GM21367 (cell line): ENCODE measurements around the gene COL4A1.

ENCODE experiments used
- ATAC-seq: cut with Tn5 transposase; IDR thresholded peaks from one replicate; pipeline ENCODE4 v1.9.1; 2021; ENCODE audit not compliant: unreplicated experiment

The COL4A1 gene

DNA sequence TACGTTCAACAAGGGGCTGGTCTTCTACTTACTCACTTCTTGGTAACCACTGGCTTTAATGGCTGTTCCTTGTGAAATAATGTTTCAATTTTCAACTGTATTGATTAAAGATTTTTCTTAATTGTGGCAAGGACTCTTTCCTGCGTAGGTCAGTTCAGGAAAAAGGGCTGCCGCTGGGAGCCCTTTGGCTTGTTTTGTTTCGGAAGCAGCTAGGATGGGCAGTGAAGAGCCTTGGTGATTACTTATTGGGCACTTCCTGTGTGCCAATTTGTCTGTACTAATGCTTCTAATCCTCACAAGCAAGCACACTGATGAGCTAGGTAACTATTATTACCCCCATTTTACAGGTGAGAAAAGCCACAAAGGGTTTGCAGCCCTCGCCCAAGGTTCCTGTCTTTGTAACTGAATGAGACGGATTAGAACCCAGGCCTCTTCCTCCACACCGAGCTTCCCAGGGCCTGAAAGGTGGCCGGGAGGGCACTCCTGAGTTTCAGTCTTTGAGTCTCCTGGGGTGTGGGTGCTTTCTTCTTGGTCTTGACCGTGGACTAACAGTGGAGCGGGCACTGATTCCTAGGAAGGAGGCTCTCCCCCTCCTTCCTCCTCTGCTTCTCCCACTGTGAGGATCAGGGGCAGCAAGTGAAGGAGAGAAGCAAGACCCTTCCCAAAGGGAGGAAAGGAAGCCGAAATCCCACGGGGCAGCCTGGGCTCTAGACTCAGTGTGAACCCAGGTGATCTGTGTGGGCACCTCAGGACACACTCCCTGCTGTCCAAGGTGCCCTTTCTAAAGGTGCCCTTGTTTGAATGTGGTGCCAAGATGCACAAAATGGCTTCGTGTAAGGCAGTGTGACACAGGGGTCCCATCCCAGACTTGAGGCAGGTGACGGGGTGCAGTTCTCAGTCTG lies 3.8 kb upstream of the COL4A1 start:
- no peak for ATAC-seq

- no peak for ATAC-seq
Observed at GRCh38 chr13:110309661-110310524, 2.9 kb upstream of the COL4A1 start.

DNA sequence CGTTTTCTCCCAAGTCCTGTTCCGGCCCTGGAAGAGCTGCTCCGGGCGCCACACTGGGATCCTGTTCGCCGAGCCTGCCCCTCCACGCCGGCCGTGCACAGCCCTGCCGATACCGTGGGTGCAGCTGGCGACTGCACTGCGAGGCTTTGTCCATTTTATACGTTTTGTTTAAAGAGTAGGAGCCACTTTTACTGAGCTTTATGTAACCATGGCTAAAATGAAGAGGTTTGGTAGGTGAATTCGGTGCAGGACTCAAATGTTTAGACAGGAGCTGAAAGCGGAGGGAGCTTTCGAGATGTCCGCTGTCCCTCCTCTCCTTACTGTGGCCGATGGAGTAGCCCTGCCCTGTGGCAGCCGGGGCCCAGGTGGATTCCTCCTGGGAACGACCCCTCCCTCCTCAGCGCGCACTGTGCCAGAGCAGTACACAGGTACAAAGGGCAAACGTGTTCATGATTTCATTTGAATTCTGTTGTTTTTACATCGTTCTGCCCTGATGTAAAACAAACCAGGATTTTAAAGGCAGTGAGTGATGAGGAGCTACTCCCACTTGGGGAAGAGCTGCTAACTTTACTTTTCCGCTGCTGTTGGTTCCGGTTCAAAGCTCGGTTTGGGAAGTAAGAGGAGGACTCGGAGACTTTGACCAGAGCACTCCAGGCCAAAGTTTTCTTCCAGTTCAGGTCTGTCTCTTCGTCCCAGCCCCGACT lies 1.9 kb upstream of the COL4A1 start:
- no peak for ATAC-seq

GRCh38 chr13:110307767-110308655 lies 1.1 kb upstream of the COL4A1 start:
- ATAC-seq: no peak

DNA sequence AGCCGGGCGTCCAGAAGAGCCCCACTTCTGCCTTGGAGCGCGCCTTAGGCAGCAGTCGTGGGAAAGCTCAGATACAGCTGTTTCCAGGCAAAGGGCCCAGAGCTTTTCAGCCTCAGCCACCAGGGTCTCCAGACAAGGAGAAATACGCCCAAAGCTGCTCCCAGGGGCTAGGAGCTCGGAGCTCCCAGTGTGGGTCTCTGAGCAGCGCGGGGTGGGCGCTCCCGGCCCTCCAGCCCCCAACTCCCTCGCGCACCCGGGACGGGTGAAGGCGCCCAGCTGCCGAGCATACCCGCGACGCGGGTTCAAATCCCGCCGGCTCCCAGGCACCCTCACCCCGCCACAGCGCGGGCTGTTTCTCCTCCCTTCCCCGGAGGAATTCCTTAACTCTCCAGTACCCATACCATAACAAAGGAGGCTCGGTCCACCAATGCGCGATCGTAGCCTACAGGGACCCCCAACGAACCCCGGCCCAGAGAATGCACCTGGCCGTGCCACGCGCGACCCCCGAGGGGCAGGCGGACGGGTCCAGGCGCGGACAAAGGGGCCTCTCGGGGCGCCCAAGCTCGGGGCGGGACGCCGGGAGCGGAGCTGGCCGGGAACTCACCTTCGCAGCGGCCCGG lies 507 bp downstream of the COL4A1 start:
- no peak for ATAC-seq

GRCh38 chr13:110305949-110306339 lies 1.0 kb downstream of the COL4A1 start:
- ATAC-seq: no peak

GRCh38 chr13:110305544-110305943 lies 1.4 kb downstream of the COL4A1 start:
- ATAC-seq: no peak

DNA sequence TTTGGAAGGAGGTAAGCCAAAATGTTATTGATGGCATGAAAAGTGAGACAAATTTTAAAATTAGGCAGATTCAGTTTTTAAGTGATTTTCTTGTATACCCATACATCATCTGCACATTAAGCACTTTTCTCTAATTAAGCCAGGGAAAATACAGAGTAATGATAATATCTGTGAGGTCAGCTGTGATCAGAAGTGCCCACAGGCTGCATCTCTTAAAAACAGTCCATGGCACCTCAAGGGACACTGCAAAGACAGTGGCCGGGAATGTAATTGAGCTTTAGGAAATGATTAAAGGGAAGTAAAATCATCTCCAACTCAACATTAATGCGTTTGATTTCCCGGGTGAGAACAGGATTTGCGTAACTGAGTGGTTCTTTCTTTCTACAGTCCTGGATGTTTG lies 2.0 kb downstream of the COL4A1 start:
- ATAC-seq: no peak

- ATAC-seq: no peak
Observed at GRCh38 chr13:110304256-110304655, 2.7 kb downstream of the COL4A1 start.

- ATAC-seq: no peak
Observed at GRCh38 chr13:110303644-110304043, 3.3 kb downstream of the COL4A1 start.

DNA sequence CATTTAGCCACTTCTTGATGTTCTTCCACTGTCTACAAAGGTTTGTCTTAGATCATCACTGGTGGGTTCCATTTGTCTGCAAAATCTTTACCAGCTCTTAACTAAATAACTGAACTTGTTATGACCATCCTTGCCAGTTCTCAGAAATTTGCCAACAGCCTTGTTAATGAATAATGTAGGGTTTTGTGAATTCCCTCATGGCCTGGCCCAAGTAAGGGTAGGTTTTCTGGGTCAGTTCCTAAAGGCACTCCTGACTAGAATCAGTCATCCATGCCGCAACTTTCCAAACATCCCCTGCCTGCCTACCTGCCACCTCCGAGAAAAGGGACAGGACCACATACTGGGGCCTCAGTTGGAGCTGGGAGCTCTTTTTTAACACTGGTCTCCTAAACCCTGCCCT lies 4.0 kb downstream of the COL4A1 start:
- ATAC-seq: no peak

GRCh38 chr13:110301606-110302553 lies 5.1 kb downstream of the COL4A1 start:
- ATAC-seq: no peak

DNA sequence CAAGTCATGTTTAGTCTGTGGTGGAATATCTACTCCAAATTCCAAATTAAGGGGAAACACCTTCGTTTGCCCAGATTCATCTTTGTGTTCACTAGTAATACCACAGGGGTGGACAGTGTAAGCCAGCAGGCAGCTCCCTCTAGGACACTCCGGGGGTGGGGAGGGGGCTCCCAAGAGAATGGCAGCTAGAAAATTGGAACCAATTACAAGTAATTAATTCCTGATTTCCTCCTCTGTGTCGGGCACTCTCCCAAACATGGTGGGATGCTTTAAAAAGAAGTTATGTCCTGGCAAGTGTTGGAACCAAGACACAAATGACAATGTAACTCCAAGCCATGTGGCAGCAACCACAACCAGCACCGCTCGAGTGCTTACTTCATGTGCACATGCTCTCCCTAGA lies 5.9 kb downstream of the COL4A1 start:
- no peak for ATAC-seq

GRCh38 chr13:110300090-110300815 lies 6.7 kb downstream of the COL4A1 start:
- no peak for ATAC-seq

DNA sequence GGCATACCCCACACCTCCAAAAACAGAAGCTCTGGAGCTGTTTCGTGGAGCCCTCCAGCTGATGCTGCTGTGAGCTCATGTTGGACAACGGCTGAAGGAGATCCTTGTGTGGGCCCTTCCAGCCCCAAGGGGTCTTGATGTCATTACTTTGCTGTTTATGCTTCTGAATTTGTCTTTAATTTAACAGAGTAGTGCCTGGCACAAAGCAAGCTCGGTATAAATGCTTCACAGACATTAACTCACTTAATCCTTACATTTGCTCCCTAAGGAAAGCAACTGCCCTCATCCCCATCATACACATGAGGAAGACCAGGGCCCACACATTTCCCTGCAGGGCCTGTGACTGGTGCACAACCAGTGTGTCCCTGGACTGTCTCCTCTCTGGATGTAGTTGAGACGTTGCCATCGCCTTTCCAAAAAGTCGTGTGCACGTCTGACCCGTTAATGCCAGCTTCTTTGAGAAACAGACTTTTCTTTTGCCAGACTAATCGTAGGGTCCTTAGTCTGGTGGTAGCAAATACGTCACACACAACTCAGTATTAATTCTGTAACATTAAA lies 7.6 kb downstream of the COL4A1 start:
- no peak for ATAC-seq

- ATAC-seq: no peak
Observed at GRCh38 chr13:110298505-110299282, 8.3 kb downstream of the COL4A1 start.
